ENCODE data around the gene PCNX2.

DNA sequence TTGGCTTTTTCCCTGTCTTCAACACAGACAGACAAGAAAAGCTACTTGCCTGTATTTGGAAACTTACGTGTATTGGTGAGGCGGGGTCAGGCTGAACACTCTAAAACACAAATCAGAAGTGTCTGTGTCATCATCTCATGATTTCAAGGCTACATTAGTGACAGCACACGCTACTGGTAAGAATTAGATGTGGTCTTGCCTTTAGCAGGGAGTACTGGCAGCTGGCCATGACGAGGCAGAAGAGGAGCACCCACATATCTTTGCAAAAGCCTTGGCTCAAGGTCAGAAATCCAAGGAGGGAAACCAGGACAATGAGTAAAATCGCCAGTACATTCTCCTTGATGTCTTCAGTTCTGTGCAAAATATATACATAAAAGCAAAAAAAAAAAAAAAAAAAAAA lies 77.7 kb downstream of the PCNX2 start:
- no peak for TF ChIP-seq CTCF (conservative IDR thresholded peaks at IDR 0.05; ENCODE audit: low read depth in 2 of 2)
- TF ChIP-seq, protein P1, sequence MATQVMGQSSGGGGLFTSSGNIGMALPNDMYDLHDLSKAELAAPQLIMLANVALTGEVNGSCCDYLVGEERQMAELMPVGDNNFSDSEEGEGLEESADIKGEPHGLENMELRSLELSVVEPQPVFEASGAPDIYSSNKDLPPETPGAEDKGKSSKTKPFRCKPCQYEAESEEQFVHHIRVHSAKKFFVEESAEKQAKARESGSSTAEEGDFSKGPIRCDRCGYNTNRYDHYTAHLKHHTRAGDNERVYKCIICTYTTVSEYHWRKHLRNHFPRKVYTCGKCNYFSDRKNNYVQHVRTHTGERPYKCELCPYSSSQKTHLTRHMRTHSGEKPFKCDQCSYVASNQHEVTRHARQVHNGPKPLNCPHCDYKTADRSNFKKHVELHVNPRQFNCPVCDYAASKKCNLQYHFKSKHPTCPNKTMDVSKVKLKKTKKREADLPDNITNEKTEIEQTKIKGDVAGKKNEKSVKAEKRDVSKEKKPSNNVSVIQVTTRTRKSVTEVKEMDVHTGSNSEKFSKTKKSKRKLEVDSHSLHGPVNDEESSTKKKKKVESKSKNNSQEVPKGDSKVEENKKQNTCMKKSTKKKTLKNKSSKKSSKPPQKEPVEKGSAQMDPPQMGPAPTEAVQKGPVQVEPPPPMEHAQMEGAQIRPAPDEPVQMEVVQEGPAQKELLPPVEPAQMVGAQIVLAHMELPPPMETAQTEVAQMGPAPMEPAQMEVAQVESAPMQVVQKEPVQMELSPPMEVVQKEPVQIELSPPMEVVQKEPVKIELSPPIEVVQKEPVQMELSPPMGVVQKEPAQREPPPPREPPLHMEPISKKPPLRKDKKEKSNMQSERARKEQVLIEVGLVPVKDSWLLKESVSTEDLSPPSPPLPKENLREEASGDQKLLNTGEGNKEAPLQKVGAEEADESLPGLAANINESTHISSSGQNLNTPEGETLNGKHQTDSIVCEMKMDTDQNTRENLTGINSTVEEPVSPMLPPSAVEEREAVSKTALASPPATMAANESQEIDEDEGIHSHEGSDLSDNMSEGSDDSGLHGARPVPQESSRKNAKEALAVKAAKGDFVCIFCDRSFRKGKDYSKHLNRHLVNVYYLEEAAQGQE (IDR thresholded peaks at IDR 0.05; ENCODE audit: unreplicated experiment) = no peak
- TF ChIP-seq POLR2AphosphoS5 (IDR thresholded peaks at IDR 0.05; ENCODE audit: low read depth) = no peak
- no peak for TF ChIP-seq EZH2phosphoT487 (IDR thresholded peaks at IDR 0.05; ENCODE audit: unreplicated experiment)
- no peak for TF ChIP-seq EZH2 (IDR thresholded peaks at IDR 0.05; ENCODE audit: low read depth, unreplicated experiment)
- TF ChIP-seq, protein P2, sequence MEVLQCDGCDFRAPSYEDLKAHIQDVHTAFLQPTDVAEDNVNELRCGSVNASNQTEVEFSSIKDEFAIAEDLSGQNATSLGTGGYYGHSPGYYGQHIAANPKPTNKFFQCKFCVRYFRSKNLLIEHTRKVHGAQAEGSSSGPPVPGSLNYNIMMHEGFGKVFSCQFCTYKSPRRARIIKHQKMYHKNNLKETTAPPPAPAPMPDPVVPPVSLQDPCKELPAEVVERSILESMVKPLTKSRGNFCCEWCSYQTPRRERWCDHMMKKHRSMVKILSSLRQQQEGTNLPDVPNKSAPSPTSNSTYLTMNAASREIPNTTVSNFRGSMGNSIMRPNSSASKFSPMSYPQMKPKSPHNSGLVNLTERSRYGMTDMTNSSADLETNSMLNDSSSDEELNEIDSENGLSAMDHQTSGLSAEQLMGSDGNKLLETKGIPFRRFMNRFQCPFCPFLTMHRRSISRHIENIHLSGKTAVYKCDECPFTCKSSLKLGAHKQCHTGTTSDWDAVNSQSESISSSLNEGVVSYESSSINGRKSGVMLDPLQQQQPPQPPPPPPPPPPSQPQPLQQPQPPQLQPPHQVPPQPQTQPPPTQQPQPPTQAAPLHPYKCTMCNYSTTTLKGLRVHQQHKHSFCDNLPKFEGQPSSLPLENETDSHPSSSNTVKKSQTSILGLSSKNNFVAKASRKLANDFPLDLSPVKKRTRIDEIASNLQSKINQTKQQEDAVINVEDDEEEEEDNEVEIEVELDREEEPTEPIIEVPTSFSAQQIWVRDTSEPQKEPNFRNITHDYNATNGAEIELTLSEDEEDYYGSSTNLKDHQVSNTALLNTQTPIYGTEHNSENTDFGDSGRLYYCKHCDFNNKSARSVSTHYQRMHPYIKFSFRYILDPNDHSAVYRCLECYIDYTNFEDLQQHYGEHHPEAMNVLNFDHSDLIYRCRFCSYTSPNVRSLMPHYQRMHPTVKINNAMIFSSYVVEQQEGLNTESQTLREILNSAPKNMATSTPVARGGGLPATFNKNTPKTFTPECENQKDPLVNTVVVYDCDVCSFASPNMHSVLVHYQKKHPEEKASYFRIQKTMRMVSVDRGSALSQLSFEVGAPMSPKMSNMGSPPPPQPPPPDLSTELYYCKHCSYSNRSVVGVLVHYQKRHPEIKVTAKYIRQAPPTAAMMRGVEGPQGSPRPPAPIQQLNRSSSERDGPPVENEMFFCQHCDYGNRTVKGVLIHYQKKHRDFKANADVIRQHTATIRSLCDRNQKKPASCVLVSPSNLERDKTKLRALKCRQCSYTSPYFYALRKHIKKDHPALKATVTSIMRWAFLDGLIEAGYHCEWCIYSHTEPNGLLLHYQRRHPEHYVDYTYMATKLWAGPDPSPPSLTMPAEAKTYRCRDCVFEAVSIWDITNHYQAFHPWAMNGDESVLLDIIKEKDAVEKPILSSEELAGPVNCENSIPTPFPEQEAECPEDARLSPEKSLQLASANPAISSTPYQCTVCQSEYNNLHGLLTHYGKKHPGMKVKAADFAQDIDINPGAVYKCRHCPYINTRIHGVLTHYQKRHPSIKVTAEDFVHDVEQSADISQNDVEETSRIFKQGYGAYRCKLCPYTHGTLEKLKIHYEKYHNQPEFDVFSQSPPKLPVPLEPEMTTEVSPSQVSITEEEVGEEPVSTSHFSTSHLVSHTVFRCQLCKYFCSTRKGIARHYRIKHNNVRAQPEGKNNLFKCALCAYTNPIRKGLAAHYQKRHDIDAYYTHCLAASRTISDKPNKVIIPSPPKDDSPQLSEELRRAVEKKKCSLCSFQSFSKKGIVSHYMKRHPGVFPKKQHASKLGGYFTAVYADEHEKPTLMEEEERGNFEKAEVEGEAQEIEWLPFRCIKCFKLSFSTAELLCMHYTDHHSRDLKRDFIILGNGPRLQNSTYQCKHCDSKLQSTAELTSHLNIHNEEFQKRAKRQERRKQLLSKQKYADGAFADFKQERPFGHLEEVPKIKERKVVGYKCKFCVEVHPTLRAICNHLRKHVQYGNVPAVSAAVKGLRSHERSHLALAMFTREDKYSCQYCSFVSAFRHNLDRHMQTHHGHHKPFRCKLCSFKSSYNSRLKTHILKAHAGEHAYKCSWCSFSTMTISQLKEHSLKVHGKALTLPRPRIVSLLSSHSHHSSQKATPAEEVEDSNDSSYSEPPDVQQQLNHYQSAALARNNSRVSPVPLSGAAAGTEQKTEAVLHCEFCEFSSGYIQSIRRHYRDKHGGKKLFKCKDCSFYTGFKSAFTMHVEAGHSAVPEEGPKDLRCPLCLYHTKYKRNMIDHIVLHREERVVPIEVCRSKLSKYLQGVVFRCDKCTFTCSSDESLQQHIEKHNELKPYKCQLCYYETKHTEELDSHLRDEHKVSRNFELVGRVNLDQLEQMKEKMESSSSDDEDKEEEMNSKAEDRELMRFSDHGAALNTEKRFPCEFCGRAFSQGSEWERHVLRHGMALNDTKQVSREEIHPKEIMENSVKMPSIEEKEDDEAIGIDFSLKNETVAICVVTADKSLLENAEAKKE (CRISPR knock-in tag; IDR thresholded peaks at IDR 0.05) = no peak
- no peak for TF ChIP-seq CREB1 (CRISPR knock-in tag; IDR thresholded peaks at IDR 0.05; ENCODE audit: low read depth)
